ENCODE results near the gene STK4.

Gene STK4

GRCh38 chr20:45100563-45101245 is 134.4 kb downstream of the STK4 start, which contains the start of gene KCNS1:
Gene KCNS1 (minus strand): TSS chr20:45101127. CDS start chr20:45099236, 1,891 bp downstream.
- H2BK12ac ChIP-seq (ENCODE audit: low read length): no peak within 1 kb of the TSS
- H3K27ac ChIP-seq (replicated peaks; ENCODE audit: low read length): no peak within 1 kb of the TSS
- peaks cover 4 to 65% (median 48%) of the 10 kb centered on the region in 3 experiments for H3K27me3 ChIP-seq (ENCODE audit: control insufficient read depth in 3 of 3, insufficient read depth in 3 of 3, low read depth in 1 of 3, low read length in 3 of 3)
- H3K4me2 ChIP-seq (ENCODE audit: insufficient read depth, low read length, poor library complexity, severe bottlenecking): peak within 1 kb of the TSS; percentile 46
- H3K9me3 ChIP-seq (replicated peaks in 1 of 2; ENCODE audit: control insufficient read depth in 2 of 2, insufficient read depth in 1 of 2, low read depth in 1 of 2, low read length in 2 of 2): peaks cover 0 to 8% of the 10 kb centered on the region in 2 donors
- H3K36me3 ChIP-seq (replicated peaks in 1 of 2; ENCODE audit: control insufficient read depth in 2 of 2, insufficient read depth in 2 of 2, low read length in 2 of 2): no peaks in the 10 kb centered on the region
- no CpG with 5 or more reads among the region's 38 CpGs for WGBS, 2 donors (ENCODE audit: extremely low coverage in 2 of 2, insufficient read length in 2 of 2, insufficient replicate concordance in 1 of 2)
- H2AK5ac ChIP-seq (ENCODE audit: low read depth, low read length): no peak within 1 kb of the TSS
- H3K18ac ChIP-seq (ENCODE audit: low read length): peak within 1 kb of the TSS; percentile 33
- H3K79me1 ChIP-seq (ENCODE audit: low read depth, low read length): no peaks in the 10 kb centered on the region
- H4K8ac ChIP-seq (ENCODE audit: low read depth, low read length): no peak within 1 kb of the TSS
- no peak within 1 kb of the TSS for H3K4ac ChIP-seq (ENCODE audit: low read length)
- H3K9ac ChIP-seq (ENCODE audit: low read depth, low read length, poor library complexity): no peak within 1 kb of the TSS
- H3K14ac ChIP-seq (ENCODE audit: low read length): no peak within 1 kb of the TSS
- peak within 1 kb of the TSS in 1 of 2 donors; percentile 53 for H3K4me3 ChIP-seq (ENCODE audit: low read length in 2 of 2)
- H2BK5ac ChIP-seq (ENCODE audit: low read length): no peak within 1 kb of the TSS
- no peak within 1 kb of the TSS for H4K91ac ChIP-seq (ENCODE audit: low read depth, low read length, poor library complexity)
- no peak within 1 kb of the TSS for H2BK15ac ChIP-seq (ENCODE audit: low read length)
- H2AFZ ChIP-seq (ENCODE audit: low read length): peak within 1 kb of the TSS; percentile 89
- no peak for DNase-seq (ENCODE audit: low spot score)
- no peaks in the 10 kb centered on the region for H3K4me1 ChIP-seq (ENCODE audit: control insufficient read depth in 2 of 2, insufficient read depth in 1 of 2, low read depth in 1 of 2, low read length in 2 of 2)
- peak within 1 kb of the TSS; percentile 5 for H3K23ac ChIP-seq (ENCODE audit: low read depth, low read length, poor library complexity)
- peak within 1 kb of the TSS; percentile 19 for H2BK120ac ChIP-seq (ENCODE audit: low read depth, low read length)

- H3K4ac ChIP-seq (ENCODE audit: low read length): no peak overlapping the region
- H3K4me2 ChIP-seq (ENCODE audit: insufficient read depth, low read length, poor library complexity, severe bottlenecking): peak overlapping the region; percentile 46
- H3K79me1 ChIP-seq (ENCODE audit: low read depth, low read length): no peaks in the 10 kb centered on the region
- H3K27ac ChIP-seq (replicated peaks; ENCODE audit: low read length): no peak overlapping the region
- H2BK12ac ChIP-seq (ENCODE audit: low read length): no peak overlapping the region
- H3K27me3 ChIP-seq (ENCODE audit: control insufficient read depth in 3 of 3, insufficient read depth in 3 of 3, low read depth in 1 of 3, low read length in 3 of 3): peaks cover 4 to 69% (median 47%) of the 10 kb centered on the region in 3 experiments
- no peak overlapping the region for H3K14ac ChIP-seq (ENCODE audit: low read length)
- H3K4me3 ChIP-seq (ENCODE audit: low read length in 2 of 2): no peak overlapping the region
- DNase-seq (ENCODE audit: low spot score): no peak
- peaks cover 0 to 8% of the 10 kb centered on the region in 2 donors for H3K9me3 ChIP-seq (replicated peaks in 1 of 2; ENCODE audit: control insufficient read depth in 2 of 2, insufficient read depth in 1 of 2, low read depth in 1 of 2, low read length in 2 of 2)
- no peak overlapping the region for H2AK5ac ChIP-seq (ENCODE audit: low read depth, low read length)
- H2BK120ac ChIP-seq (ENCODE audit: low read depth, low read length): no peak overlapping the region
- no CpG with 5 or more reads among the region's 6 CpGs for WGBS, 2 donors (ENCODE audit: extremely low coverage in 2 of 2, insufficient read length in 2 of 2, insufficient replicate concordance in 1 of 2)
- H3K36me3 ChIP-seq (replicated peaks in 1 of 2; ENCODE audit: control insufficient read depth in 2 of 2, insufficient read depth in 2 of 2, low read length in 2 of 2): no peaks in the 10 kb centered on the region
- H3K9ac ChIP-seq (ENCODE audit: low read depth, low read length, poor library complexity): no peak overlapping the region
- H4K91ac ChIP-seq (ENCODE audit: low read depth, low read length, poor library complexity): no peak overlapping the region
- no peak overlapping the region for H2BK15ac ChIP-seq (ENCODE audit: low read length)
- H2BK5ac ChIP-seq (ENCODE audit: low read length): no peak overlapping the region
- peak overlapping the region; percentile 5 for H3K23ac ChIP-seq (ENCODE audit: low read depth, low read length, poor library complexity)
- H3K4me1 ChIP-seq (ENCODE audit: control insufficient read depth in 2 of 2, insufficient read depth in 1 of 2, low read depth in 1 of 2, low read length in 2 of 2): no peaks in the 10 kb centered on the region
- H2AFZ ChIP-seq (ENCODE audit: low read length): peak overlapping the region; percentile 89
- H4K8ac ChIP-seq (ENCODE audit: low read depth, low read length): no peak overlapping the region
- H3K18ac ChIP-seq (ENCODE audit: low read length): no peak overlapping the region
Observed at GRCh38 chr20:45101333-45101850, 135.1 kb downstream of the STK4 start.

- H2BK15ac ChIP-seq (ENCODE audit: low read length): no peak overlapping the region
- no peak overlapping the region for H3K18ac ChIP-seq (ENCODE audit: low read length)
- H3K23ac ChIP-seq (ENCODE audit: low read depth, low read length, poor library complexity): no peak overlapping the region
- no peak overlapping the region for H3K4me3 ChIP-seq (ENCODE audit: low read length in 2 of 2)
- H2BK12ac ChIP-seq (ENCODE audit: low read length): no peak overlapping the region
- H3K9ac ChIP-seq (ENCODE audit: low read depth, low read length, poor library complexity): no peak overlapping the region
- no peak for DNase-seq (ENCODE audit: low spot score)
- H2BK5ac ChIP-seq (ENCODE audit: low read length): no peak overlapping the region
- peaks cover 0 to 2% of the 10 kb centered on the region in 2 donors for H3K9me3 ChIP-seq (replicated peaks in 1 of 2; ENCODE audit: control insufficient read depth in 2 of 2, insufficient read depth in 1 of 2, low read depth in 1 of 2, low read length in 2 of 2)
- H2BK120ac ChIP-seq (ENCODE audit: low read depth, low read length): no peak overlapping the region
- no CpG with 5 or more reads among the region's 2 CpGs for WGBS, 2 donors (ENCODE audit: extremely low coverage in 2 of 2, insufficient read length in 2 of 2, insufficient replicate concordance in 1 of 2)
- no peak overlapping the region for H3K4ac ChIP-seq (ENCODE audit: low read length)
- no peak overlapping the region for H2AFZ ChIP-seq (ENCODE audit: low read length)
- no peak overlapping the region for H4K8ac ChIP-seq (ENCODE audit: low read depth, low read length)
- H3K27ac ChIP-seq (replicated peaks; ENCODE audit: low read length): no peak overlapping the region
- H3K36me3 ChIP-seq (replicated peaks in 1 of 2; ENCODE audit: control insufficient read depth in 2 of 2, insufficient read depth in 2 of 2, low read length in 2 of 2): no peaks in the 10 kb centered on the region
- no peaks in the 10 kb centered on the region for H3K4me1 ChIP-seq (ENCODE audit: control insufficient read depth in 2 of 2, insufficient read depth in 1 of 2, low read depth in 1 of 2, low read length in 2 of 2)
- H3K79me1 ChIP-seq (ENCODE audit: low read depth, low read length): no peaks in the 10 kb centered on the region
- no peak overlapping the region for H3K14ac ChIP-seq (ENCODE audit: low read length)
- H4K91ac ChIP-seq (ENCODE audit: low read depth, low read length, poor library complexity): no peak overlapping the region
- no peak overlapping the region for H3K4me2 ChIP-seq (ENCODE audit: insufficient read depth, low read length, poor library complexity, severe bottlenecking)
- peaks cover 3 to 57% (median 34%) of the 10 kb centered on the region in 3 experiments for H3K27me3 ChIP-seq (ENCODE audit: control insufficient read depth in 3 of 3, insufficient read depth in 3 of 3, low read depth in 1 of 3, low read length in 3 of 3)
- H2AK5ac ChIP-seq (ENCODE audit: low read depth, low read length): no peak overlapping the region
Observed at GRCh38 chr20:45103072-45103471, 136.8 kb downstream of the STK4 start.

- H2AK5ac ChIP-seq (ENCODE audit: low read depth, low read length): no peak overlapping the region
- no peak overlapping the region for H4K8ac ChIP-seq (ENCODE audit: low read depth, low read length)
- no peak overlapping the region for H2BK15ac ChIP-seq (ENCODE audit: low read length)
- no peak overlapping the region for H3K18ac ChIP-seq (ENCODE audit: low read length)
- H3K14ac ChIP-seq (ENCODE audit: low read length): no peak overlapping the region
- H3K4me3 ChIP-seq (ENCODE audit: low read length in 2 of 2): no peak overlapping the region
- no peak overlapping the region for H3K9ac ChIP-seq (ENCODE audit: low read depth, low read length, poor library complexity)
- no peak for DNase-seq (ENCODE audit: low spot score)
- no peak overlapping the region for H2BK120ac ChIP-seq (ENCODE audit: low read depth, low read length)
- H3K4me1 ChIP-seq (ENCODE audit: control insufficient read depth in 2 of 2, insufficient read depth in 1 of 2, low read depth in 1 of 2, low read length in 2 of 2): no peaks in the 10 kb centered on the region
- no peak overlapping the region for H4K91ac ChIP-seq (ENCODE audit: low read depth, low read length, poor library complexity)
- no CpG with 5 or more reads among the region's 5 CpGs for WGBS, 2 donors (ENCODE audit: extremely low coverage in 2 of 2, insufficient read length in 2 of 2, insufficient replicate concordance in 1 of 2)
- no peak overlapping the region for H3K4me2 ChIP-seq (ENCODE audit: insufficient read depth, low read length, poor library complexity, severe bottlenecking)
- H3K36me3 ChIP-seq (replicated peaks in 1 of 2; ENCODE audit: control insufficient read depth in 2 of 2, insufficient read depth in 2 of 2, low read length in 2 of 2): no peaks in the 10 kb centered on the region
- no peak overlapping the region for H3K27ac ChIP-seq (replicated peaks; ENCODE audit: low read length)
- no peak overlapping the region for H2BK5ac ChIP-seq (ENCODE audit: low read length)
- no peak overlapping the region for H2AFZ ChIP-seq (ENCODE audit: low read length)
- H2BK12ac ChIP-seq (ENCODE audit: low read length): no peak overlapping the region
- H3K79me1 ChIP-seq (ENCODE audit: low read depth, low read length): no peaks in the 10 kb centered on the region
- H3K4ac ChIP-seq (ENCODE audit: low read length): no peak overlapping the region
- H3K9me3 ChIP-seq (replicated peaks in 1 of 2; ENCODE audit: control insufficient read depth in 2 of 2, insufficient read depth in 1 of 2, low read depth in 1 of 2, low read length in 2 of 2): no peaks in the 10 kb centered on the region
- no peak overlapping the region for H3K23ac ChIP-seq (ENCODE audit: low read depth, low read length, poor library complexity)
- H3K27me3 ChIP-seq (ENCODE audit: control insufficient read depth in 3 of 3, insufficient read depth in 3 of 3, low read depth in 1 of 3, low read length in 3 of 3): peaks cover 0 to 39% (median 18%) of the 10 kb centered on the region in 3 experiments
Observed at GRCh38 chr20:45104786-45105185, 138.5 kb downstream of the STK4 start.

All from neuronal stem cell (in vitro differentiated cells).